VCaP (cell line): Measurements from ENCODE around the gene LLCFC1.

ENCODE experiments used
- H3K27ac ChIP-seq: fragments of 450-650 bp; 2 replicates; pipeline ENCODE4 v1.5.1; 2017
- CTCF ChIP-seq: fragments of 450-650 bp; conservative IDR thresholded peaks from 2 replicates; pipeline ENCODE4 v1.5.1; 2017; ENCODE audit warnings: mild to moderate bottlenecking, moderate library complexity

The LLCFC1 gene

GRCh38 chr7:142913051-142913450 is 26.2 kb upstream of the LLCFC1 start:
- no peak for TF ChIP-seq CTCF

GRCh38 chr7:142913566-142913965 is 25.7 kb upstream of the LLCFC1 start:
- peak overlapping the region; percentile 58 for H3K27ac ChIP-seq
- TF ChIP-seq CTCF: no peak

More at GRCh38 chr7:142913051-142913450, 26.2 kb upstream of the LLCFC1 start:
- H3K27ac ChIP-seq: peak overlapping the region; percentile 58; the same call in 1 of the 2 replicates

GRCh38 chr7:142914121-142914520 is 25.2 kb upstream of the LLCFC1 start:
- no peak for TF ChIP-seq CTCF

GRCh38 chr7:142915315-142915714 is 24.0 kb upstream of the LLCFC1 start:
- no peak for TF ChIP-seq CTCF
- no peak overlapping the region for H3K27ac ChIP-seq

More at GRCh38 chr7:142914121-142914520, 25.2 kb upstream of the LLCFC1 start:
- H3K27ac ChIP-seq: peak overlapping the region; percentile 58

GRCh38 chr7:142916508-142916907 is 22.8 kb upstream of the LLCFC1 start:
- no peak overlapping the region for H3K27ac ChIP-seq
- TF ChIP-seq CTCF: no peak

GRCh38 chr7:142917447-142917846 is 21.8 kb upstream of the LLCFC1 start:
- TF ChIP-seq CTCF: no peak

GRCh38 chr7:142918901-142919300 is 20.4 kb upstream of the LLCFC1 start:
- no peak overlapping the region for H3K27ac ChIP-seq
- no peak for TF ChIP-seq CTCF

More at GRCh38 chr7:142917447-142917846, 21.8 kb upstream of the LLCFC1 start:
- H3K27ac ChIP-seq: no peak overlapping the region
